NCI-H2227 (cell line): ENCODE measurements around the gene GH1.

Source experiments
- DNase-seq: peaks from one replicate; lab custom pipeline; 2025; ENCODE audit not compliant: unreplicated experiment; lab: John Stamatoyannopoulos, UW

The GH1 gene

DNA sequence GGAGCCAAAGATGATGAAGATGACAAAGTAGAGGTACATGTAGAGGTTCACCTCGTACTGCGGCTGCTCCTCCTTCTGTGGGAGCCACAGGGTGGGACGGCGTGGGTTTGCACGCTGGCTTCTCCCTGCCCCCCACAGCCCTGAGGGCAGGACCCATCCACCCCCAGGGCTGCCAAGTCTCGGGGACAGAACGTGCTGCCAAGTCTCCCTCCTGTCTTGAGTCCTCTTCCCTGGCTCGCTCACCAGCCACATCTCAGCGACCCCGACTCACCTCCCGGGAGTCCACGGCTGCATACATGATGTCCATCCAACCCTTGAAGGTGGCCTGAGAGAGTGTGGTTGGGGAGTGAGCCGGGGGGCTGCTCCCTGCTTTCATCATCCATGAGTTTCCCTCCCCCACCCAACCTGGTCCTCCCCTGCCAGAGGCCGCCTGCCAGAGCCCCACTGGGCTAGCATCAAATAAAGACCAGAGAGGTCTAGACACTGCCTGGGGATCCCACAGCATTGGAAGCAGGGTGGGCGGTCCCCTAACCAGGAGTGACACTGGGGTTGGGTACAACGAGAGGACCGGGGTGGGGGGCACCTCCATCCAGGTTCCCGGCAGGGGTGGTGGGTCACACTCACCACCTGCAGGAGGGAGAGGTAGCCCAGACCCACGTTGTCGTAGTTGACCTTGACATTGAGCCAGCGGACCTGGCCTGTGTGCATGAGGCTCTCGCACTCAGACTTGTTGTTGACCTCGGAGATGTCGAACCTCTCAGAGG, 26.3 kb upstream of the GH1 start:
- DNase-seq: no peak

DNA sequence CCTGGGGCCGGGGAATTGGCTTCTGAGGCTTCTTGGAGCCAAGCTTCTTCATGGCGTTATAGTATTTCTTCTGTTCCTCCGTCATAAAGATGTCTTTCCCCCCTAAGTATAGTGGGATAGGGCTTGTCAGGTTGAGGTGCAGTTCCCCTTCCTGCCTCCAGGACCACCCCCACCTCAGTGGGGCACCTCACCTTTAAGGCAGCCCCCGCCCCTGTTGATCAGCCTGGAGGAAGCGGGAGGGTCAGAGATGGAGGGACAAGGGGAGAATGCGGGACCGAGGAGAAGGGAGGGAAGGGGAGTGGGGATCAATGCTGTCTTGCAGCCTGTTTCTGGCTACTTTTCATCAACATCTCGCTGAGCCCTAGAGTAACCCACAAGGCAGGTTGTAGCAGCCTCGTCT, 25.1 kb upstream of the GH1 start:
- DNase-seq: no peak

DNA sequence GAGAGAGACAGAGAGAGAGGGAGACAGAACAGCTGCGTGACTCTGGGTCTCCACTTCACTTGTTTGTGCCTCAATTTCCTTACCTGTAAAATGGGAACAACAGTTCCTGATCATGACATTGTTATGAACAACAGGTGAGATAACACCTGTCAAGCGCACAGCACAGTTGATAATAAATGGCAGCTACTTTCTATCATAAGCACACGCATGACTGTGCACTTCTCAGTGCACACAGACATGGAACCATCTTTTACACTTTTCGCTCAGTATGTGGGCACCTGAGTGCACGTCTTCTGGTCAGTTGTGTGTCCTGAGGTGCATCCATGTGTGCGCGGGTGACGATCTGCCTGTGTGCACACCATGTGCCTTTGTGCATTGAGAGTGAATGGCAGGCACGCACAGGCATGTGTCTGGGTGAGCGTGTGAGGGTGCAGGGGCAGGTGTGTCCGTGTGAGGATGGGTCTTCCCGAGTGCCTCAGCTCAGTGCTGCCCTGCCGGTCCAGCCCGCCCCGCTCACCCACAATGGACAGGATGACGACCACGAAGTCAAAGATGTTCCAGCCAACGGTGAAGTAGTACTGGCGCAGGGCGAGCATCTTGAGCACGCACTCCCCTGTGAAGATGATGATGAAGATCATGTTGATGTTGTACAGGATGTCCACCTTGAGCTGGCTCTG, 23.8 kb upstream of the GH1 start:
- no peak for DNase-seq

DNA sequence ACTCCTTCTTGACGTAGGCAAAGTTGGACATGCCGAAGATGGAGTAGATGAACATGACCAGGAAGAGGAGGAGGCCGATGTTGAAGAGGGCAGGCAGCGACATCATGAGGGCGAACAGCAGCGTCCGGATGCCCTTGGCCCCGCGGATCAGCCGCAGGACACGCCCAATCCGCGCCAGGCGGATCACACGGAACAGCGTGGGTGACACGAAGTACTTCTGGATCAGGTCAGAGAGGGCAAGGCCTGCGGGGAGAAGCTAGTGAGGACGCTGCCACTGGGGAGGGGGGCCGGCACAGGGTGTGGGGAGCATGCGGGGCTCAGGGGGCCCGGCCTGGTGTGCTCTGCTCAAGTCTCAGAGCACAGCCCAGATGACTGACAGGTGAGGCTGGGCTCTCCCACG, 23.1 kb upstream of the GH1 start:
- DNase-seq: no peak

DNA sequence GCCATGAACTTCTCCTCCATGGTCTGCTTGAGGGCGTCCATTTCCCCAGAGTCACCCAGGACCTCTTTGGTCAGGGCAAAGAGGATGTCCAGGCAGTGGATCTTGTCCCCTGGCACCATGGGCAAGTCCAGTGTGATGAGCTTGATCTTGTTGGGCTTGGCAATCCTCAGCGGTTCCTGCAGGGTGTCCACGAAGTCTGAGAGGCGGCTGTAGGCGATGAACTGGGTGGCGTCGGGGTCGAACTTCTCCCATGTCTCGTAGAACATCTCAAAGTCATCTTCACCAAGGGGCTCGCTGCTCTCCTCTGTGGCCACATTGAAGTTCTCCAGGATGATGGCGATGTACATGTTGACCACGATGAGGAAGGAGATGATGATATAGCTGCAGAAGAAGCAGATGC, 22.5 kb upstream of the GH1 start:
- no peak for DNase-seq

DNA sequence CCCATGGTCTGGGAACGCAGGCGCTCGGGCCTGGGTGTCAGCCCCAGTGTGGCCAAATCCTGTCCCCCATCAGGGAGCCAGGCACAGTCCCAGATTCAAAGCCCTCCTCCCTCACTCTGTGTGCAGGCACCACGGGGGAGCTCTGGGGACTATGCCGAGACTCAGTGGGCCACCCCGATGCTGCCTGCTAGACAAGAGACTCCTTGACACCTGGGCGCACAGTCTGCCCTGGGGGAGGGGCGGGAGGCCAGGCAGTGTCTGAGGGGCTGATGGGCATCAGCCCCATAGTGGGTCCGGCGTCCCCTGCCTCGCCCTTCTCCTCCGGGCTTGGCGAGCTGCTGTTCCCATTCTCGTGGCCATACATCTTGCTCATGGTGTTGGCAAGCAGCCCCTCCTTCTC, 21.9 kb upstream of the GH1 start:
- DNase-seq: no peak

DNA sequence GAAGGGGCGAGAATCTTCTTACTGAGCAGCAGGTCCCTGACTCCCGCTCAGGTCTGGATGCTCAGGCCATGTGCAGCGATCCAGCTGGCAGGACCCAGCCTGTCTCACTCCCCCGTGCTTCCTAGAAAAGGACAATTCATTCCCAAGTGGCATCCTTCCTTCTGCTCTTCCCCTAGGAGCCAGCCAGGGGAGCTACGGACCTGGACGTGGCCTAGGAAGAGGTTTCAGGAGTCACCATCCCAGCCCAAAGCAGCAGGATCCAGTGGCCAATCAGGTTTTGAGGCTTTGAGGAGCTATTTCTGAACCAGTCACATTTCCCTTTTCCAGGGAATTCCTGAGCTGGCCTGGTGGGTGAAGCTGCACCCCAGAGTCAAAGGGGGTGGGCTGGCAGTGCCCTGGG, 21.2 kb upstream of the GH1 start:
- no peak for DNase-seq

DNA sequence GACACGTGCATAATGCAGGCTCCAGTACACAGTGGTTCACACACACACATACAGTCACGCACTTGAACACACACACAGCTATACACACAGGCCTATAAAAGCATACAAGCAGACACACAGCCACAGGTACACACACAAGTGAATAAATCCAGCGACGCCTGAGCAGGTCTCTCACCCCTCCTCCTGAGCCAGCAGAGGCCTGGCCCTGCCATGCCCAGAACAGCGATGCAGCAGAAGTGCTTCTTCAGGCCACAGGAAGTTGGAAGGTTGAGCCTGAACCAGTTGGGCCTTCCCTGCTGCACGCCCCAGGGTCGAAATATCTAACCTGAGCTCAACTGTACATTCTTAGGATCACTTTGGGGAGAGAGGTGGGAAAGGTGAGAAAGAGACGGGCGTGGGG, 20.8 kb upstream of the GH1 start:
- DNase-seq: no peak

DNA sequence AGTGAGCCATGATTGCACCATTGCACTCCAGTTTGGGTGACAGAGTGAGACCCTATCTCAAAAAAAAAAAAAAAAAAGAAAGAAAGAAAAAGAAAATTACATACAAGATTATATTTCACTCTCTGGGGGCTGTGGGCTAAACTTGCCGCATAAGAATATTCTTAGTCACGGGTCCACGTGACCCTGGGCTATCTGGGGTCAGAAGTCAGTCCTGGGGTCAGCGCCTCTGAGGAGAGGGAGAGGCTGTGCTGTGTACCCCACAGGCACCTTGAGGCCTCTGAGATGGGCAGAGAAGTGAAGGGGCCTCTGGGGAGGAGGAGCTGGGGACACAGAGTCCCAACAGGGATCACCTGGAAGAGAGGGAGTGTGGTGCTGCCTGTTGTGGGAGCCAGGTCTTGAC, 19.3 kb upstream of the GH1 start:
- DNase-seq: no peak

DNA sequence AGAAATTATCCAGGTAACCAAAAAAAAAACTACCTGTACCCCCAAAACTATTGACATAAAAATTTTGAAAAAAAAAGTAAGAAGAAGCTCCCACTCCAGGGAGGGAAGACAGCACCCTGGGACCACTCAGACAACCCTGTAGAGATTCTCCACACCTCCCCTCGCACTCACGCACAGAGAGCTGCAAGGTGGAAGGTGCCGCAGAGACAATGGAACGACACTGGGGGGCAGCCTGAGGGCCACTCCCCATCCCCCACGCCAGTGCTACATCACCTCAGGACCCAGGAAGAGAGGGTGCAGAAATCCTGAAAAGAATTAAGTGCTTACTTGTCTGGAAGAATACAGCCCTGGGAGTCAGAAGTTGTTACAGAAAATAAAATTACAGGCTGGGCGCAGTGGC, 18.7 kb upstream of the GH1 start:
- no peak for DNase-seq

DNA sequence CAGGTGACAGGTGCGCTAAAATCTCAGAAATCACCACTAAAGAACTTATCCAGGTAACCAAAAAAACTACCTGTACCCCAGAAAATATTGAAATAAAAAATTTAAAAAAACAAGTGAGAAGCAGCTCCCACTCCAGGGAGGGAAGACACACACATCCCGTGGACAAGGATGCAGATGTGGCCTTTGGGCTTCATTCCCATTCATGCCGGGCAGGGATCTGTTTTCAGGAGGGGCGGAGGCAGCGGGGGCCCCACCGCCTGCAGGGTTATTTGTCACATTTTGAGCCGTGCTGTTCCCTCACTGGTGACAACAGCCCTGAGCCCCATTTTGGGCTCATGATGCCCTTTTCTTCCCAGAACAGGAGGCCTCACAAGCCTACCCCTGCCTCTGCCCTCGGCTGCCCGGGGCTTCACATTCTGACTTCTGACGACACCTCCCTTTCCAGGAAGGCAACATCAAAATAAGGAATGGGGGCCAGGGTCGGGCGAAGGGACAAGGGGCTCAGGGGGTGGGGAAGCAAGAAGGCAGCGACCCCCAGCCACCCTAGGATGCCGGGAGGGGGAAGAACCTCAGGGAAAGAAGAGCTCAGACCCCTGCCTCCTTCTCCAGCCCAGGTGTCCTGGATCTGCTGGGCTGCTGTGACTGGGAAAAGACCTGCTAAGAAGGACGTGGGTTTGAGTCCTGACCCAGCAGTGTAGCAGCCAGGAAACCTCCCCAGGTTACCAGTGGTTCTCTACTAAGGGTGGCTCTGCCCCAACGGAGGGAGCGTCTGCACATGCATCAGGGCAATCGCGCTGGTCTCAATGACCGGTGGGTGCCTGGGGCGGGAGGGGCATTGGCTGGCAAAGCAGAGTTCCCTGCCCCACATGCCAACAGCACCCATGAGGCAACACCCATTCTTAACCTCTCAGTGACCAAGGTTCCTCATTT, 15.8 kb upstream of the GH1 start:
- no peak for DNase-seq

DNA sequence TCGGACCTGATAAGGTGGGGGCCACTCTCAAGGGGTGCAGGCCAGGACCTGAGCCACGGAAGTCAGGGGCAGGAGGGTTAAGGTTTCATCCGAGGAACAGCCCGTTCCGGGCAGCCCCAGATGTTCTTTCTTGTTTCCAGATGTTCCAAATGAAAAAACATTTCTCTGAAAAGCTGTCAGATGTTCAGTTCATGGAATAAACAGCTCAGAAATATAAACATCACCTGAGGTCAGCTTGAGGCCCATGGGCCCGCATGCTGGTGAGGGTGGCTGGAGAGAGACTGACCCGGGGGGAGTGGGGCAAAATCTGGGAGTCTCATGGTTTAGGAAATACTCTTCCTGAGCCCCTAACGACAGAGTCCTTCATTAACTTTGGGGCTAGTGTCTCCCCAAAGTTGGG, 15.0 kb upstream of the GH1 start:
- DNase-seq: no peak

DNA sequence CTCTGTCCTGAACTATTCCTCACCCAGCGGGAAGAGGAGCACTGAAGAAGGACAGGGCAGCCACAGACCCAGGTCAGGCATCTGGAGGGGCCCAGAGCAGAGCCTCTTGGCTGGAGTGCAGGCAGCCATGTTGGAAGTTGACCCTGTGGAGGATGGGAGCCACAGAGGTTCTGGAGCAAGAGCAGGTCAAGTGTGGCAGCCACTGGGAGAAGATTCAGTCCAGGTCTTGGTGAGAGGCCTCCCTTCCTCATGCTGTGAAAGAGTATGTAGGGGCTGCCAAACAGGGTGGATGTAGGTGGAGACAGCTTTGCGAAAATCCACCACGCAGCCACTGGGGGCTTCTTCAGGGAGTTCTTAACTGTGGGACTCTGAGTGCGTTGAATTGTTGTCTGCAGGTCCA, 14.1 kb upstream of the GH1 start:
- no peak for DNase-seq

DNA sequence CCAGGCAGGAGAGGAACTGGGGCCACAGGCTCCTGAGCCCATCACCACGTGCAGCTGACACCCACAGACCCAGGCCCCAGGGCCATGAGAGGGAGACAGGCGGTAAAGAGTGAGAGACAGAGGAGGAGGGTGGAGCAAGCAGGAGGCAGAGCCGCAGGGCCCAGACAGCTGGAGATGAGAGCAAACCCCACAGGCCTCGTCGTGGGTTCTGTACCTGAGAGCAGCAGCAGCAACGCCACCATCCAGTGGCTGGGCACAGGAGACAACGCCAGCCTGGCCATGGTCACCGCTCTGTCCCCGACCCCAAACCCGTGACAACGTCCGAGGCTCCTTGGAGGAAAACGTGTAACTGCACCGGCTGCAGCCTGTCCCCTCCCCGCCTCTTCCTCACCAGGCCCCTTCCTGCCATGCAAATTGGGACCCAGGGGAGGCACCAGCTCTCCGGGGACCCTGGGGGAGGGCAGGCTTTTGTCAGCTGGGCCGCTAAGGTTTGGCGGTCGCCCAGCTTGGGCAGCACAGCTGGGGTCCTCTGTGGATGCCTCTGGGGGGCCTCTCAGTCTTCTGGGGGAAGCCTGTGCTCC, 13.4 kb upstream of the GH1 start, which contains the start of gene CD79B:
CD79B (minus strand) TSS at position 351 of the 581 bp plus-strand sequence; CDS start at position 281, 70 bp downstream.
- no peak for DNase-seq

DNA sequence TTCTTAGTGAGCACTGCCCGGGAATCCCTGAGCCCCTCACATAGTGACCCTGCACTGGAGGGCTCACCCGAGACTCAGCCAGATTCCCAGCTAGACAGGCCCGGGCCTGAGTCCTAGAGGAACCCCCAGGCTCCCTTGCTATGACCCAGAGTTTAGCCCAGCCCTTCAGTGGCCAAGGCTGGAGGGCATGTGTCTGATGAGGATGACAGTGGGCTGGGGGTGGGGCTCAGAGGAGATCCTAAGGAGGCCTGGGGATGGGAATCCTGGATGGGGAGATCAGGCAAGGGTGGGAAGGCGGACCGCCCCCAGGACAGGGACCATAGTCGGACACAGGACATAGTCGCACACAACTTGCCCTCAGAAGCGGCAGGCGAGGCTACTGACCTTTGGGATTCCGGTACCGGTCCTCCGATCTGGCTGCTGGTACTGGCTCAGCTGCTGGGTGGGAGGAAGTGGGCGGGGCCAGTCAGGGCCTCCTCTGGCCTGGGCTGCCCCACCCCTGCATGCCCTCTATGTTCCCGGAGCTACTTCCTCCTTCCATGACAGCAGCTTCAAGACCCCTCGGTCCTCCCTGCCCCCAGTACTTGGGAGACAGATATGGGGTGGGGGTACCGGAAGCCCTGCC, 12.4 kb upstream of the GH1 start:
- no peak for DNase-seq

DNA sequence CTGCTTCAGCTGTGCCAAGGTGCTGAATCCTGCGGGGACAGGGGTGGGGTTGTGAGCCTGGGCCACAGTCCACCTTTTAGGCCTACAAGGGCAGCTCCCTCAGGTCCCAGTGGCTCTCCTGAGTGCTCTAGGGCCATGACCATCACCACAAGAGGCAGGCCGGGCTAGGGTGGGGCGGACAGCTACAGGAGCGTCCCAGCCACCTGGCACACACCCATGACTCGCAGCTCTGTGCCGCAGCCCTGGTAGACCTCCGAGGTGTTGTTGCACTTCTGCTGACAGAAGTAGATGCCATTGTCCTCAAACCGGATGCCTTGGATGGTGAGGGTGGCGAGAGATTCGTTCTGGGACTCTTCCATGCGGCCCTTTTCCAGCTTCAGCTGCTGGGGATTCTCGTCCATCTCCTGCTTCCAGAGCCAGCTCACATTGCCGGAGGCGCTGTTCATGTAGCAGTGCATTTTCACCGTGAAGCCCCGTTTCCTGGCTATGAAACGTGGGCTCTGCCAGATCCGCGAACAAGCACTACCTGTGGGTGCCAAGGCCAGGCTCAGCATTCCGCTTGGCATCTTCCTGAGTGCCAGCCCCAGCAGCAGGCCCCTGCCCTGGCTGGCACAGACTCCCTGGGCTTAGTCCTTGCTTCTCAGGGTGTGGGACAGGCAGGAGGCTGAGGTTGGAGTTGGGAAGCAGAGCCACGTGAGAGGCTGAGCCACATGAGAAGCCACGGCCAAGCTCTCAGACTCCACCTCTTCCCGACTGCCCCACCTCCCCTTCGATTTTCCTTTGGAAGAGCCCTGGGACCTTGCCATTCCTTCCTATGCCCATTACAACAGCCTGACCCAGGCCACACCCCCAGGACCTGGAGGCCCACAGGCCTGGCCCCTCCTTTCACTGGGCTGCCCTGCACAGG, 11.5 kb upstream of the GH1 start:
- DNase-seq: no peak

DNA sequence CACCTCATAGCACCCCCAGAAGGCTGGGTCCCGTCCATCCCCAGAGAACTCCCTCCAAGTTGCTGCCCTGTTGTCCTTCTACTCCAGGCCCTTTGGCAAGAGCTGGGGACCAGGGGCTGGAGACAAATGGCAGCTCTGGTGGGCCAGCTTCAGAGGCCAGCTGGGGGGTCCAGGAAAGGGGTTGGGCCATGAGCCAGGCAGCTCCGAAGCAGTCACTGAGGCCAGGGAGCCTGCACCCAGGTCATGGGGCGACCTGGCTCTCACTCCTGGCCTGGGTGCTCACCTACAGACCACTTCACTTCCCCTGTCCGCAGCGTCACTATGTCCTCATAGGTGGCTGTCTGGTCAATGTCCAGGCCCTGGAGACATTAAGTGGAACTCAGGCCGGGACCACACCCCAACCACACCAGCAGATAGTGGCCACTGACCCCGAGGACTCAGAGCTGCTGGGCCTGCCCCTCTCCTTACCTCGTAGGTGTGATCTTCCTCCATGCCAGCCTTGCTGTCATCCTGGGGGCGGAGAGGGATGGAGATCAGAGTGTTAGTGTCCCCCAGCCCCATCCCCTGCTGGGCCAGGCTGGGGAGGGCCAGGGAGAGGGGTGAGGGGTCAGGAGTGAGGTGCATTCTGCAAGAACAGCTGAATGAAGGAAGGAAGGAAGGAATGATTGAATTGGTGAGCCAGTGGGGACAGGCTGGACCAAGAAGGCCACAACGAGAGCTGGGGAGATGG, 10.5 kb upstream of the GH1 start:
- no peak for DNase-seq

DNA sequence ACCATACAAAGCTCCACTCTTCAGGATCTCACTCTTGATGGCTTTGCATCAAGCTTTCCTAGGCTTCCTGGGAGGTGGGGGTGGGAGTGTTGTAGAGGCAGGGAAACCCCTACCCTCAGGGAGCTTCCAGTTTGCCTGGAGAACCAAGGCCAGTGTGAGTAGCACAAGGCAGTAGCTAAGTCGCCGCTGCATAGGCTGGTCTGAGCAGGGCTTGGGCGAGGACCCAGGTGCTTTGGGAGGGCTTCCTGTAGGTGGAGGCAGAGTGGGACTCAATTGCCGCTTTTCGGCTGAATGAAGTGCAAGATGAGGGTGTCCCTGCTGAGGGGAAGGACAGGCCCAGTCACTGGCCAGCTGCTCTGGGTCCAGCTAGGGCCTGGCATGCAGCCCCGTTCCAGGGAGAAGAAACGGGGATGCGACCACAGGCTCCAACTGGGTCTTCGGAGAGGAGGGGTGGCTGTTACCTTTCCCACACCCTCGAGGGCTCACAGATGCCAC, 9.6 kb upstream of the GH1 start:
- no peak for DNase-seq
